Posterior cingulate gyrus (tissue), 11 donors: ENCODE measurements around the gene PET100.

ENCODE experiments used
- DNase-seq, 10 donors: peaks; one replicate each; pipeline versions ENCODE4 v3.0.0 to v3.0.0-alpha.2; 2020 to 2021; ENCODE audit warnings: mixed read lengths in 3 of 10
- intact Hi-C: fragments of 100-400 bp; cut with DNase I; formaldehyde crosslinking; loops from one replicate; pipeline ENCODE4 v1.15.1; 2023

PET100 gene

GRCh38 chr19:7674010-7675005 lies 44.7 kb downstream of the PET100 start:
- intact Hi-C loops = loop anchor here (10.0 kb wide), 1 partner anchor 110 kb away; no protein-coding TSS in a partner anchor
- peak in 8 of 10 donors; percentile 28 to 94 (median 60) for DNase-seq

- intact Hi-C loops = loop anchor here (10.0 kb wide), 1 partner anchor 112 kb away; no protein-coding TSS in a partner anchor
- DNase-seq = no peak
Observed at GRCh38 chr19:7676376-7676775, 46.8 kb downstream of the PET100 start.

GRCh38 chr19:7676854-7677253 lies 47.3 kb downstream of the PET100 start, which contains the start of gene MCEMP1:
Gene MCEMP1 (plus strand): TSS chr19:7677090. CDS start chr19:7677121, 31 bp downstream.
- intact Hi-C loops = loop anchor here (10.0 kb wide), 1 partner anchor 112 kb away; no protein-coding TSS in a partner anchor
- DNase-seq = no peak

GRCh38 chr19:7677669-7678311 lies 48.2 kb downstream of the PET100 start:
- no peak for DNase-seq
- intact Hi-C loops = loop anchor here (10.0 kb wide), 1 partner anchor 113 kb away; no protein-coding TSS in a partner anchor

- intact Hi-C loops = loop anchor here (10.0 kb wide), 1 partner anchor 114 kb away; no protein-coding TSS in a partner anchor
- peak in 4 of 10 donors; percentile 28 to 77 (median 31) for DNase-seq
Observed at GRCh38 chr19:7678971-7679751, 49.6 kb downstream of the PET100 start.

- DNase-seq = peak in 1 of 10 donors; percentile 59
- intact Hi-C loops = loop anchor here (1.0 to 10.0 kb wide), 3 partner anchors 28 to 326 kb away; no protein-coding TSS in a partner anchor
Observed at GRCh38 chr19:7679771-7680605, 50.4 kb downstream of the PET100 start.

GRCh38 chr19:7680606-7681339 lies 51.2 kb downstream of the PET100 start, which contains the start of gene TRAPPC5:
Gene TRAPPC5 (plus strand): TSS chr19:7680833. CDS start chr19:7682254, 1,421 bp downstream.
- DNase-seq = peak; percentile 75 to 98 (median 82)
- intact Hi-C loops = loop anchor here (1.0 kb wide), 3 partner anchors 28 to 326 kb away; no protein-coding TSS in a partner anchor
